HG02973 (cell line): ENCODE data around the gene PITPNM3.
"Not testable (repeated sequence)": the region's sequence is repeated elsewhere in the genome, so short reads cannot be mapped to it uniquely, and the experiment has no call there.

Experiments
- ATAC-seq: cut with Tn5 transposase; IDR thresholded peaks from one replicate; pipeline ENCODE4 v1.9.1; 2021; ENCODE audit warnings: moderate library complexity; ENCODE audit not compliant: unreplicated experiment

Gene PITPNM3

DNA sequence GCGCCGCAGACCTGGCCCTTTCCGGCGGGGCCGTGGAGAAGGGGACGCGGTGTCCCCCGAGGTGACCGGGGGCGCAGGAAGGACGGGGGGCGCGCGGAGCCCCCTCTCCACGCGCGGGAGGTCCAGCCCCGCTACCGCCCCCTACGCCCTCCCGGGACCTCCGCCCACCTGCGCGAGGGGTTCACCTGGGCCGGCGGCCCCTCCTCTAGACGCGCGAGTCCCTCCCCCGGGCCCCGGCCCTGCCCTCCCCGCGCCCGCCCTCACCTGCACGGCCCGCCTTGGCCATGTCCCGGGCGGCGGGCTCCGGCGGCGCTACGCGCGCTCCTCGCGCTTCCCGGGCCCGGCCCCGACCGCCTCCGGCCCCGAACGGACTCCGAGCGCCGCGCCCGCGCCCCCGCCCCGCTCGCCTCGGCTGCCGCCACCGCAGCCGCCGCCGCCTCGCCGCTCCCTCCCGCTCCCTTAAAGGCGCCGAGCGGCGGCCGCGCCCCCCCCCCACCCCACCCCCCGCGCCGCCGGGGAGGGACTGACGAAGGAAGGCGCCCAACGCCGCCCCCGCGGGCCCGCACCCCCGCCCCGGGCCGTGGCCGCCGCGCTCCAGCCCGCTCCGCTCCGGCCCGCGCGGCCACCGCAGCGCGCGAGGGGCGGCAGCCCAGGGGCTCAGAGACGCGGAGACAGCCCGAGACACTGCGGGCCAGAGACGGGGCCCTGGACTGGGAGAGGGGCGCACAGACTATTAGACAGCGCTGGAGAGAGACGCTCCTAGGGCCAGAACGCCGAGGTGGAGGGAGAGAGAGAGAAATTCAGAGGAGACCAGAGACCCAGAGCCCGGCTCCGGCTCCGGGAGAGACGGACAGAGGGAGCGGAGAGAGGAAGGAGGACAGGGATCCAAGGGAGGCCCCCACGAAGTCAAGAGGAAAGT, at the start of gene PITPNM3:
PITPNM3 (minus strand) TSS at position 435 of the 919 bp plus-strand sequence; CDS start at position 286, 149 bp downstream.
- ATAC-seq = no peak

- ATAC-seq = no peak
These were observed 48.8 kb upstream of the PITPNM3 start for GRCh38 chr17:6605142-6605541.

GRCh38 chr17:6603744-6604325, 47.5 kb upstream of the PITPNM3 start:
- no peak for ATAC-seq

DNA sequence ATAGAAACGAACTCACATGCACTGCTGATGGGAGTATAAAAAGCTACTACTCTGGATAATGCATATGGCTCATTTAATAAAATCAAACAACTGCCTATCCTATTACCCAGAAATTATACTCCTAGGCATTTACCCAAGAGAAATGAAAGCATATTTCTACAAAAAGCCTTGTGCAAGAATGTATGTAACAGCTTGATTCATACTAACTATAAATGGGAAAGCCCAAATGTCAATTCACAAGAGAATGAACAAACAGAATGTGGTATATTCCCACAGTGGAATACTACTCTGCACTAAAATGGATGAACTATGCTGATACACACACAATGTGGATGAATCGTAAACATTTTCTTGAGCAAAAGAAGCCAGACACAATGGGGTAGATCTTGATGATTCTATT, 45.8 kb upstream of the PITPNM3 start:
- no peak for ATAC-seq

- no peak for ATAC-seq
These were observed 43.0 kb upstream of the PITPNM3 start for GRCh38 chr17:6599364-6599763.

DNA sequence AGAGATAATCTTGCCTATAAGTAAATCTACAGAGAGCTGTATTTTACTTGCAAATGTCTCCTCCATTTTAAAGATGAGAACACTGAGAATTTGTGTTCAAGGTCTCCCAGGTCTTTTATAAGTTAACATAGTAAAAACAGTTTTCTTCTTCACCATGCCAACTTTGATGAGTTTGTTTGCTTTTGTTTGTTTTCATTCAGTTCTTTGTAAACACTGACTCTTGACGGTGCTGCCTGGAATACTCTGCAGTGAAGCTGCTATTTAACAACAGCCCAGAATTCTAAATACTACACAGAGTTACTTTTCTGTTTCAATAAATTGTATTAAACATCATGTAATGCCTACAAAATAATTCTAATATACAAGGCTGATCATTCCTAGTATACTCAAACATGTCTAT, 41.4 kb upstream of the PITPNM3 start:
- no peak for ATAC-seq

DNA sequence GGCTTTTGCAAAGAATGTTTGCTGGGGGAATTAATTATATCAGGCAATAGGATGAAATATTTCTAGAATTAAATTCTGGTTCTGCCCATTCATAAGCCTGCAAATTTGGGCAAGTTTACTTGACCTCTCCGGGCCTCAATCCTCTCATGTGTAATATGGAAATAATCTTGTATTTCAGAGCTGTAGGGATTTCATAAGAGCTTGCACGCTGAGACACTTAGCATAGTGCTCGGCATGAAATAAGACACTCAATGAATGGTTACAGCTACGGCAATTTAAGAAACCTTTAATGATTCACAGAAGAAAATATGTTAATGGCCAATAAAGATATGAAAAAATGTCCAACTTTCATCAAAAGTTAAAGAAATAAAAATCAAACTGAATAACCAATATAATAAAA, 40.6 kb upstream of the PITPNM3 start:
- no peak for ATAC-seq

DNA sequence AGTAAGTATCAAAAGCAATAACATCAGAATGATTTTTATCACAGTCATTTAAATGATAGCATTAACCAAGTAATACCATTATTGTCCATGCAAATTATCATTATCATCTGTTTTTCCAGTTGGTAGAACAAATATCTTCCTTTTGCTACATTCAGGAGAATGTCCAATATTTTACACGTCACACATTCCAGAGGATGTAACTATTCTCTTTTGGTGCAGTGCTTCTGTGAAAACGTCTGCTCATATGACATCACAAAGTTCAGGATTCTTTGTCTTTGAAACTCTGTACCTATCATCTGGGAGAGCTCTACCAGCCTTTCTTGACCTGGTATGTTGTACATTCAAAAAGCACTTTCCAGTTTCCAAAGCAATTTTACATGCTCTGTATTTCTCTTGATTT, 40.2 kb upstream of the PITPNM3 start:
- ATAC-seq = no peak

DNA sequence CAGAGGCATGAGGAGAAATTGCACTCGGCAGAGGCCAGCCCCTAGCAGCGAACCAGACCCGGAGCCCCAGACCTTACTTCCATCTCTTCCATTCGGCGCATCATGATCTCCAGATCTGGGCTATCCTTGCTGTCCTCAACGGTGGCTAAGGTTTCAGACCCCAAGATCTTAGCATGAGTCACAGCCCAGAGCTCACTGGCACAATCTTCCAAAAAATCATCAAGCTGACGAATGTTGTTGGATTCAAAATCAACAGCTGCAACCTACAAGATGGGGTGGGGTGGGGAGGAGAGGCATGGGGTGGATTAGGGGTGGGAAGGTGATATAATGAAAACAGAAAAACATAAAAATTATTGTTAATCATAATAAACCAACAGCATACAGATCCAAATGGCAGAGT, 39.7 kb upstream of the PITPNM3 start:
- no peak for ATAC-seq

DNA sequence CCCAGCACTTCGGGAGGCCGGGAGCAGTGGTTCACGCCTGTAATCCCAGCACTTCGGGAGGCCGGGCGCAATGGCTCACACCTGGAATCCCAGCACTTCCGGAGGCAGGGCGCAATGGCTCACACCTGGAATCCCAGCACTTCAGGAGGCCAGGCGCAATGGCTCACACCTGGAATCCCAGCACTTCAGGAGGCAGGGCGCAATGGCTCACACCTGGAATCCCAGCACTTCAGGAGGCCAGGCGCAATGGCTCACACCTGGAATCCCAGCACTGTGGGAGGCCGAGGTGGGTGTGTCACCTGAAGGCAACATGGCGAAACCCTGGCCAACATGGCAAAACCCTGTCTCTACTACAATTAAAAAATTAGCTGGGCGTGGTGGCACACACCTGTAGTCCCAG, 37.0 kb upstream of the PITPNM3 start:
- ATAC-seq = not testable (repeated sequence)

- ATAC-seq = no peak
These were observed 35.8 kb upstream of the PITPNM3 start for GRCh38 chr17:6592173-6592572.

- no peak for ATAC-seq
These were observed 35.3 kb upstream of the PITPNM3 start for GRCh38 chr17:6591599-6592158.

DNA sequence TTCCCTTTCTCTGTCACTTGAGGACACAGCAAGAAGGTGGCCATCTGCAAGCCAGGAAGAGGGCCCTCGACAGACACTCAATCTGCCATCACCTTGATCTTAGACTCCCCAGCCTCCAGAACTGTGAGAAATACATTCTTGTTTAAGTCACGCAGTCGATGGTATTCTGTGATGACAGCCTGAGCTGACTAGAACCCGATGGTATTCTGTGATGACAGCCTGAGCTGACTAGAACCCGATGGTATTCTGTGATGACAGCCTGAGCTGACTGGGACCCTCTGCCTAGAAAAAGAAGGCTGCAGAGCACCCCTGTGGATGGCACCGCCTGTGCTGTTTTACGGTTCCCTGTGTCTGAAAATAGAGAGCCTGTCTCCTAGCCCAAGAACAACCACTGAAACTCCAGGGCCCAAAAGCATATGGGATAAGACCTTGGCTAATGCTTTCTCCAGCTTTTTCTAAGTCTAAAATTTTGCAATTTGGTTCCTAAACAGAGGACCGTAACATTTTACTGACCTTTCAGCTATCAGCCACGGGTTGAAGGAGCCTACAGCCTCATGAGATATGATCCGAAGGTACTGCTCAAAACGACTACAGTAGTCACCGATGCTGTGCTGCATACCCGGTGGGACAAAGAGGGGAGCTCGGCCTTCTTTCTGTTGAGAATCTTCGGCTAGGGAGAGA, 33.1 kb upstream of the PITPNM3 start:
- no peak for ATAC-seq

- ATAC-seq = no peak
These were observed 31.8 kb upstream of the PITPNM3 start for GRCh38 chr17:6588165-6588564.

DNA sequence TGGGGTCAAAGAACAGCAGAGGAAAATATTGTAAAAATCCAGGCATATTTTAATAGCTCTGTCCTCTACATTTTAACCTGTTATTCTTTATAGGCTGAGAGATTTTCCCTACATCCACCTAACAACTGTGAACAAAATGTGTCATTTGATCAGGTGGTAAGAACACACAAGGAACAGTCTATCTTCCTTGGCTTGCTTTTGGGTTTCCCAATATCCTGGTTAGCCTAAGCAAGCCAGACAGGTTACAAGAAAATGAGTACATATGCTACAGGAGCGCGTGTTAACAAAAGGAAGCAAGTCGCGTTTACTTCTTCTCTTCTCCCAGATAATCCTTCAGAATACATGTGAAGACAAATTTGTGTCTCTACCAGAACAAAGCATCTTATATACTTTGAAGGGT, 31.0 kb upstream of the PITPNM3 start:
- ATAC-seq = no peak

- no peak for ATAC-seq
These were observed 27.1 kb upstream of the PITPNM3 start for GRCh38 chr17:6583411-6583810.

DNA sequence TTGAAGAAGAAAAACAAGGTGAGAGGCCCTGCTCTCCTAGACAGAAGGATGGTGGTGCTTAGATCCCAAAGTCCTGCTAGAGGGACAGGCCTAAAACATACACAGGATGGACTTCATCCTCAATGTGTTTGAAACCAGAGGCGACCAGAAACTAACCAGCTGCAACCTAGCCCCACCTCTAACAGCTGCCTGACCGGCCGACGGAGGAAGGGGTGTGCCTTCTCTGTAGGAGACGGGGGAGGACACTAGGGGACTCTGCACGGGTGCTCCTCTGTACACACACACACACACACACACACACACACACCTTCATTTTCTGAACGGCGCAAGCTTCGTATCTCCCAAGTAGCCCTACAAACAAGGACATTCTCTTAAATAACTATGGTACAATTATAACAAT, 24.3 kb upstream of the PITPNM3 start:
- ATAC-seq = no peak

DNA sequence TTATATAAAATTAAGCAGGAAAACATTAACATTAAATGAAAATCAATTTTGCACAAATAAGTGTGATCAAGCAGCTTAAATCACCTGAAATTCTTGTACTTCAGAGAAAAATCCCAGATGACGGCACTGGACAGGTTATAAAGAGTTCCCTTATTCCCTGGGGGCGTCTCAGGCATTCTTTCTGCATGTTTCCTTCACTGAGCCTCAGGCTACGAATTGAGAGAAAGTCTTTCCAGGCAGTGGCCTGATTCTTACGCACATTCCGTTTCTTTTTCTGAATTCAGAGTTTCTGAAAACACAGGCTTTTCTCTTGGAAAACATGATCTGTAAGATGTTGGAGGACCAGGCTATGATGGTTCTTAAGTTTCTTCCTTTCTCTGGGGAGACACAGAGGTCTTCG, 22.1 kb upstream of the PITPNM3 start:
- no peak for ATAC-seq

- no peak for ATAC-seq
These were observed 21.4 kb upstream of the PITPNM3 start for GRCh38 chr17:6577686-6578263.

- ATAC-seq = no peak
These were observed 19.9 kb upstream of the PITPNM3 start for GRCh38 chr17:6576038-6576785.
